Vagina (tissue), 2 donors: ENCODE data around the gene TBX21.

Source experiments
- CTCF ChIP-seq, 3 experiments: fragments of 450-650 bp in 2 of 3; fragments of 200-600 bp in 1 of 3; sonication (generic) in 1 of 3; IDR thresholded peaks; one replicate each; pipeline ENCODE4 v1.5.1; 2017 to 2019; ENCODE audit warnings: antibody characterized with exemption in 3 of 3, mild to moderate bottlenecking in 2 of 3, moderate library complexity in 2 of 3
- POLR2A ChIP-seq, 2 donors: fragments of 450-650 bp; IDR thresholded peaks; one replicate each; pipeline ENCODE4 v1.6.1; 2017; ENCODE audit warnings: antibody characterized with exemption in 2 of 2, mild to moderate bottlenecking in 2 of 2, moderate library complexity in 2 of 2
- POLR2AphosphoS5 ChIP-seq, 2 donors: sonication (generic); formaldehyde crosslinking; IDR thresholded peaks; one replicate each; pipeline ENCODE4 v1.9.0; 2017; ENCODE audit warnings: antibody characterized with exemption in 2 of 2, mild to moderate bottlenecking in 2 of 2, low read depth in 1 of 2; ENCODE audit not compliant: insufficient read depth in 1 of 2

- TF ChIP-seq POLR2AphosphoS5 (IDR thresholded peaks at IDR 0.05; ENCODE audit: insufficient read depth in 1 of 2, low read depth in 1 of 2) (no peak), CTCF (IDR thresholded peaks at IDR 0.05) (no peak), POLR2A (IDR thresholded peaks at IDR 0.05) (no peak)
Observed at GRCh38 chr17:47792457-47792856, 59.4 kb downstream of the TBX21 start.
